NB4 (cell line): Measurements from ENCODE around the gene NLGN4Y.

Experiments
- DNase-seq: peaks from one replicate; pipeline ENCODE4 v3.0.0; 2010; ENCODE audit warnings: low read depth
- H3K4me3 ChIP-seq: one replicate; pipeline ENCODE4 v1.5.1; 2011; ENCODE audit warnings: mild to moderate bottlenecking, low read depth, low read length, moderate library complexity
- MAX ChIP-seq: IDR thresholded peaks from 2 replicates; pipeline ENCODE4 v1.6.1; 2011; ENCODE audit warnings: low read depth, low read length
- MYC ChIP-seq: IDR thresholded peaks from 2 replicates; pipeline ENCODE4 v1.6.1; 2011; ENCODE audit warnings: low read depth, low read length
- POLR2A ChIP-seq: IDR thresholded peaks from 2 replicates; pipeline ENCODE4 v1.6.1; 2011; ENCODE audit warnings: mild to moderate bottlenecking; ENCODE audit not compliant: insufficient read length; ENCODE audit errors: extremely low read depth
- TF ChIP-seq, protein P1 (sequence below): IDR thresholded peaks from one replicate; pipeline ENCODE4 v1.5.1; 2012; ENCODE audit warnings: low read depth, low read length

NLGN4Y gene

DNA sequence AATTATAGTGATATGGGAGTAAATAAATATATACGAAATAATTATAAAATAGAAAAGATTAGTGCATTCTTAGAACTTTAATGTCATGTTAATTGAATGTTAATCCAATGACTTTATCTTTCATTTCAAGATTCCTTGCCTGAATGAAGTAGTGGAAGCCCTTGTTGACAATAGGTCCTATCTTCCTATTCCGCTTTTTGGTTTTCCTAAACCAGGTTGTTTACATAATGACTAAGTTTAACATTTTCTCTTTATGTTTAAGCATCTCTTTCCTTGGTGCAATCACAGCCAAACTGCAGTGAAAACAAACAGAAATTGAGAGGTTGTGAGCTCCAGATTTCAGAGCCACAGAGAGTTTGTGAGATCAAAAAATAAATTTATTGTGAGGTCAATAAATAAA, 109.4 kb downstream of the NLGN4Y start:
- no peak for DNase-seq
- TF ChIP-seq MAX (no peak), MYC (no peak), POLR2A (no peak)
- TF ChIP-seq, protein P1, sequence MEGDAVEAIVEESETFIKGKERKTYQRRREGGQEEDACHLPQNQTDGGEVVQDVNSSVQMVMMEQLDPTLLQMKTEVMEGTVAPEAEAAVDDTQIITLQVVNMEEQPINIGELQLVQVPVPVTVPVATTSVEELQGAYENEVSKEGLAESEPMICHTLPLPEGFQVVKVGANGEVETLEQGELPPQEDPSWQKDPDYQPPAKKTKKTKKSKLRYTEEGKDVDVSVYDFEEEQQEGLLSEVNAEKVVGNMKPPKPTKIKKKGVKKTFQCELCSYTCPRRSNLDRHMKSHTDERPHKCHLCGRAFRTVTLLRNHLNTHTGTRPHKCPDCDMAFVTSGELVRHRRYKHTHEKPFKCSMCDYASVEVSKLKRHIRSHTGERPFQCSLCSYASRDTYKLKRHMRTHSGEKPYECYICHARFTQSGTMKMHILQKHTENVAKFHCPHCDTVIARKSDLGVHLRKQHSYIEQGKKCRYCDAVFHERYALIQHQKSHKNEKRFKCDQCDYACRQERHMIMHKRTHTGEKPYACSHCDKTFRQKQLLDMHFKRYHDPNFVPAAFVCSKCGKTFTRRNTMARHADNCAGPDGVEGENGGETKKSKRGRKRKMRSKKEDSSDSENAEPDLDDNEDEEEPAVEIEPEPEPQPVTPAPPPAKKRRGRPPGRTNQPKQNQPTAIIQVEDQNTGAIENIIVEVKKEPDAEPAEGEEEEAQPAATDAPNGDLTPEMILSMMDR, result no peak
- H3K4me3 ChIP-seq, result no peak overlapping the region

DNA sequence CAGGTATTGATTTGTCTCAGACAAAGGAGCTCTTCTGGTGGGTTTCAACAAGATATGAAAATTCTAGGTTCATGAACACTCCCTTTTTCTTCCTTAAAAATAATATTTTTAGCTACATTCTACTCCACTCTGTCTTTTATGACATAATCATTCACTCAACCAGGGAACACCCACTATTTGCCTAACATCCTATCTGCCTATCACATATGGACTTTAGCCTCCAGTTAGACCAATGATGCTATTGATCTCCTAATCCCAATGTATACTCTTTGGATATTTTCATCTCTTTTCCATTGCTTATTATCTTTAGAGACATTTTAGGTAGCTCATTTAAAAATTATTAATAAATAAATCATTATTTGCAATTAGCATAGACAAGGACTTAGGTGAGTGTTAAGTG, 110.6 kb downstream of the NLGN4Y start:
- no peak overlapping the region for H3K4me3 ChIP-seq
- DNase-seq, result no peak
- TF ChIP-seq POLR2A, result no peak
- no peak for TF ChIP-seq MAX
- no peak for TF ChIP-seq MYC
- TF ChIP-seq, protein P1, result no peak

DNA sequence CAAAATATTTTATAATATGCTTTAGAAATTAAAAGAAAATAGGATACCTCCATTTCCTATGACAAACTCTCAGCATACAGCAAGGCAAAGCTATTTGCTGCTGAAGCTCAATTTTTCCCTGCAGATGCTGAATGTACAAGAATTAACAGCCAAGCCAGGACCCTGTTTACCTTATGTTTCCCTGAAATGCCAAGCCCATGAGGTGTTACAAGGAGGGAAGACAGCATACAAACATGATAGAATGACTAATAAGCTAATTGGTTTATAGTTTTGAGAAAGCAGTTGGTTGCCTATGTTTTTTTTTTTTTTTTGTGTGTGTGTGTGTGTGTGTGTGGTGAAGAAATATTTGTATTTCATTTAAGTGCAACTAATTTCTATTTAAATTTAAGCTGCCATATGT, 113.2 kb downstream of the NLGN4Y start:
- TF ChIP-seq MYC (no peak), POLR2A (no peak), MAX (no peak)
- TF ChIP-seq, protein P1, result no peak

DNA sequence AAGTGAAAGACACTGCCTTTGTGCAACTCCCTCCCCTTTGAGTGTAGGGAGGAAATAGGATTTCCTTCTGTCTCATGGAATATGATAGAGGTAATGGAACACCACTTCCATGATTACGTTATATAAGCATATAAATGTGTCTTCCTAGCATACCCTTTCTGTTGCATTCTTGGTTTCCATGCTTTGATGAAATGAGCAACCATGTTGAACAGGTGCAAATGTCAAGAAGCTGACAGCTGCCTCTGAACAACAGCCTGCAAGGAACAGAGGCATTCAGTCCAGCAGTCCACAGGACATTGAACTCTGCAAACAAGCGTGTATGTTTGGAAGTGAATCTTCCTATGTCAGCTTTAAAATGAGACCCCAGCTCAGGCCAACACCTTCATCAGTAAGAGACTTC, 117.5 kb downstream of the NLGN4Y start:
- TF ChIP-seq MYC (no peak), MAX (no peak), POLR2A (no peak)
- TF ChIP-seq, protein P1, result no peak
- H3K4me3 ChIP-seq, result no peak overlapping the region
- no peak for DNase-seq

More for the DNA sequence above, 113.2 kb downstream of the NLGN4Y start:
- no peak overlapping the region for H3K4me3 ChIP-seq
- no peak for DNase-seq

DNA sequence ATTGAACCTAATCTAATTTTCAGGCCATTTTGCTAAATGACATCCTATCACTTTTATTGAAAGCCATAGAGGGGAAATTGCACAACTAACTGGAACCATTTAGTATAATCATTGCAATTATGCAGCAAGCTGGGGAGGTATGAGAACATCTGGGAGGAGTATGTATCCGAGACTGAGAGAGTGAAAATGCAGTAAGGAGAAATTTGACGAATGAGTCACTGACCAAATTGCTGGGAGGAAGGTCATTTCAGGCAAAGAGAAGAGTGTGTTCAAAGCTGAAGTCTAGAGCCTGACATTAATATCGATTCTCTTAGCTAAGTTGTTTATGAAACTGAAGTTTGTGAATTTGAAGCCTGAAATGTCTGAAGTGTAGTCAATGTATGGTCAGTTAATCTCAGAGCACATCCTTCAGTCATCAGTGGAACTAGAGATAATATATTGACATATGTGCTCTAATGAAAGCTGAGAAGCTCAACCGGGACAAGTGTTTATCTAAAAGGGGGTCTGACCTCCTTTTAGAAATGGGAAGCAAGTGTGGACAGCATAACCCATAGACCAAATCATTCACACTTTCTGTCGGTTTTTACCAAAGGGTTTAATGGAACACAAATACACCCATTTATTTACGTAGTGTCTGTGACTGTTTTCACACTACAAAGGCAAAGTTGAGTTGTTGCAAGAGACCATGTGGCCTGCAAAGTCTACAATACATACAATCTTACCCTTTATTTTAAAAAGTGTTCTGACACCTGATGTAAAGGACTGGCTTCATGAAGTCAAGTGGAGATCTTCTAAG, 120.0 kb downstream of the NLGN4Y start:
- TF ChIP-seq MYC (no peak), POLR2A (no peak), MAX (no peak)
- TF ChIP-seq, protein P1, result no peak
- H3K4me3 ChIP-seq, result no peak overlapping the region
- DNase-seq, result no peak

DNA sequence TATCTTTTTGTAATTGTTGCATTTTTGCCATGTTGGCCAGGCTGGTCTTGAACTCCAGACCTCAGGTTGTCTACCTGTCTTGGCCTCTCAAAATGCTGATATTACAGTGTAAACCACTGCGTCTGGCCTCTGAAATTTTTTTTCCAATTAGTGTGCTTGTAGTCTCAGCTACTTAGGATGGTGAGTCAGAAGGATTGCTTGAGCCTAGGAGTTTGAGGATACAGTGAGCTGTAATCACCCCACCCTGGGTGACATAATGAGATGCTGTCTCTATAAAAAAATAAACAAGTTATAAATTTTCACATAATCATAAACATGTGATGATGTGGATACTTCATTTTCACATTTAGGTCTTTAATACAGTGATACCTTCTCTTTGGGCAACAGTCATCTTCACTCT, 154.9 kb downstream of the NLGN4Y start:
- no peak overlapping the region for H3K4me3 ChIP-seq
- TF ChIP-seq POLR2A, result no peak
- no peak for TF ChIP-seq MYC
- TF ChIP-seq, protein P1, result no peak
- TF ChIP-seq MAX, result no peak
- DNase-seq, result no peak
